HepG2 (cell line): ENCODE measurements around the gene POLH. TPM values are rescaled to one million over a fixed set of nuclear protein-coding genes. Genes with fewer than 3 reads are reported as not detected.
"Not testable (repeated sequence)": the region's sequence is repeated elsewhere in the genome, so short reads cannot be mapped to it uniquely, and the experiment has no call there.

Source experiments
- ATAC-seq: fragments of 200-7000 bp; cut with Tn5 transposase; 3 replicates; pipeline ENCODE4 v1.9.1; 2020; ENCODE audit warnings: mild to moderate bottlenecking, moderate library complexity
- BruUV-seq: library from RNA; stranded (reverse); fragments of 400-500 nt; replicated peaks from 2 replicates; lab custom pipeline; 2021; lab: Mats Ljungman, UMichigan
- CTCF ChIA-PET: fragments of 300-600 bp; formaldehyde crosslinking; extraction: SDS; loops from one replicate; lab custom pipeline; 2021; ENCODE audit warnings: low total read pairs, inconsistent platforms, low intra/inter-chr PET ratio; lab: Yijun Ruan, JAX
- POLR2A ChIA-PET: fragments of 350-600 bp; sonication (Branson Sonifier 250); formaldehyde crosslinking; loops from one replicate; lab custom pipeline; 2020; ENCODE audit warnings: antibody characterized with exemption, inconsistent platforms; lab: Yijun Ruan, JAX
- DNase-seq: peaks from one replicate; pipeline ENCODE4 v3.0.0-alpha.2; 2015; ENCODE audit warnings: low spot score
- FAIRE-seq: peaks from 3 replicates; lab custom pipeline; 2011; peaks lifted over from hg19 to GRCh38; lab: Jason Lieb, UNC
- H2AFZ ChIP-seq: one replicate; pipeline ENCODE4 v1.6.1; 2011; ENCODE audit warnings: low read length, inconsistent platforms
- H3K27ac ChIP-seq: fragments of 300-600 bp; 3 replicates; pipeline ENCODE4 v1.8.0; 2011; ENCODE audit warnings: mixed run types, mild to moderate bottlenecking, mixed read lengths, low read length, inconsistent platforms; ENCODE audit not compliant: insufficient read depth; ENCODE audit errors: extremely low read length
- H3K27me3 ChIP-seq, 2 experiments: fragments of 200-600 bp in 1 of 2; 2 replicates in 1 of 2; 3 replicates in 1 of 2; pipeline versions ENCODE4 v1.6.0 to v1.8.0; 2011; ENCODE audit warnings: low read length in 2 of 2, mild to moderate bottlenecking in 2 of 2, moderate library complexity in 2 of 2, inconsistent platforms in 1 of 2; ENCODE audit not compliant: insufficient read depth in 2 of 2, control insufficient read depth in 1 of 2
- H3K36me3 ChIP-seq, 2 experiments: fragments of 200-600 bp in 1 of 2; replicated peaks in 1 of 2; 2 replicates in 1 of 2; 3 replicates in 1 of 2; pipeline versions ENCODE4 v1.5.1 to v1.8.0; 2011; ENCODE audit warnings: low read length in 2 of 2, inconsistent platforms in 1 of 2; ENCODE audit not compliant: insufficient read depth in 2 of 2, control insufficient read depth in 1 of 2
- H3K4me1 ChIP-seq: 2 replicates; pipeline ENCODE4 v1.5.1; 2012; ENCODE audit warnings: low read length, inconsistent platforms; ENCODE audit not compliant: insufficient read depth
- H3K4me2 ChIP-seq: 2 replicates; pipeline ENCODE4 v1.6.0; 2011; ENCODE audit warnings: low read depth, low read length, inconsistent platforms
- H3K4me3 ChIP-seq, 3 experiments: fragments of 200-600 bp in 1 of 3; sonication (generic), shearing (Covaris generic) in 1 of 3; replicated peaks in 1 of 3; 2 replicates each; pipeline ENCODE4 v1.5.1; 2011 to 2016; ENCODE audit warnings: low read length in 3 of 3, inconsistent platforms in 2 of 3, low read depth in 2 of 3, mild to moderate bottlenecking in 2 of 3, control low read depth in 1 of 3, mixed read lengths in 1 of 3; ENCODE audit not compliant: insufficient read depth in 1 of 3
- H3K79me2 ChIP-seq: one replicate; pipeline ENCODE4 v1.6.1; 2011; ENCODE audit warnings: low read length, inconsistent platforms; ENCODE audit not compliant: insufficient read depth
- H3K9ac ChIP-seq: 2 replicates; pipeline ENCODE4 v1.6.0; 2011; ENCODE audit warnings: mild to moderate bottlenecking, low read depth, low read length, inconsistent platforms; ENCODE audit not compliant: insufficient read depth
- H3K9me3 ChIP-seq: 2 replicates; pipeline ENCODE4 v1.5.1; 2012; ENCODE audit warnings: mild to moderate bottlenecking, low read length
- H4K20me1 ChIP-seq: 2 replicates; pipeline ENCODE4 v1.6.0; 2011; ENCODE audit warnings: inconsistent platforms, mild to moderate bottlenecking, low read length, moderate library complexity; ENCODE audit not compliant: insufficient read depth
- CAMTA2 ChIP-seq: sonication (generic); formaldehyde crosslinking; IDR thresholded peaks from 2 replicates; pipeline ENCODE4 v1.4.0; 2020; ENCODE audit warnings: mild to moderate bottlenecking, missing genetic modification reagents, borderline replicate concordance
- CBX5 ChIP-seq: sonication (generic); formaldehyde crosslinking; IDR thresholded peaks from 2 replicates; pipeline ENCODE4 v1.4.0; 2020; ENCODE audit warnings: missing genetic modification reagents, borderline replicate concordance
- FOXK1 ChIP-seq: sonication (generic); formaldehyde crosslinking; IDR thresholded peaks from 2 replicates; pipeline ENCODE4 v1.4.0; 2020; ENCODE audit warnings: low read depth, missing genetic modification reagents, borderline replicate concordance
- HOXA5 ChIP-seq: sonication (generic); formaldehyde crosslinking; IDR thresholded peaks from 2 replicates; pipeline ENCODE4 v1.4.0; 2020; ENCODE audit warnings: missing genetic modification reagents
- SIN3A ChIP-seq: IDR thresholded peaks from 2 replicates; pipeline ENCODE4 v1.6.1; 2011; ENCODE audit warnings: low read depth, mild to moderate bottlenecking, control low read depth, low read length, borderline replicate concordance
- TRIM24 ChIP-seq: sonication (generic); formaldehyde crosslinking; IDR thresholded peaks from 2 replicates; pipeline ENCODE4 v1.8.0; 2022; ENCODE audit warnings: mild to moderate bottlenecking, missing genetic modification reagents
- ZNF207 ChIP-seq: fragments of 450-650 bp; IDR thresholded peaks from 2 replicates; pipeline ENCODE4 v1.6.1; 2016; ENCODE audit warnings: antibody characterized with exemption, borderline replicate concordance
- ZNF501 ChIP-seq: sonication (generic); formaldehyde crosslinking; IDR thresholded peaks from 2 replicates; pipeline ENCODE4 v1.5.1; 2020; ENCODE audit warnings: mild to moderate bottlenecking, moderate library complexity, missing genetic modification reagents
- ZNF747 ChIP-seq: sonication (generic); formaldehyde crosslinking; IDR thresholded peaks from 2 replicates; pipeline ENCODE4 v1.8.1; 2023; ENCODE audit warnings: missing genetic modification reagents, mild to moderate bottlenecking, borderline replicate concordance
- ZNF773 ChIP-seq: sonication (generic); formaldehyde crosslinking; IDR thresholded peaks from 2 replicates; pipeline ENCODE4 v1.4.0; 2020; ENCODE audit warnings: missing genetic modification reagents, borderline replicate concordance
- WGBS: methylation state at CpG from one replicate; pipeline ENCODE4 v1.1.6; 2017; ENCODE audit warnings: low lambda C conversion rate; 5-methylcytosine and 5-hydroxymethylcytosine counted together
- in situ Hi-C: cut with HindIII; loops from 2 replicates; pipeline ENCODE4 v1.10.0; 2017; ENCODE audit warnings: low pct_unique_long_range_greater_than_20kb; ENCODE audit not compliant: extremely low pct_ligation_motif_present
- intact Hi-C: fragments of 100-400 bp; cut with micrococcal nuclease; formaldehyde crosslinking; loops from one replicate; pipeline ENCODE4 v1.10.0; 2022; ENCODE audit not compliant: unreplicated experiment
- polyA plus RNA-seq, 8 experiments: library from polyadenylated mRNA; depleted of rRNA in 3 of 8; stranded (reverse) in 7 of 8; unstranded in 1 of 8; fragments of >200 nt; fragmentation: Illumina TruSeq in 4 of 8; extraction: Trizol in 4 of 8; gene quantifications; 2 replicates each; pipeline versions ENCODE4 v1.2.1 to v1.2.3, GENCODE V29; 2011 to 2016; ENCODE audit warnings: low read depth in 4 of 8, missing spikeins in 1 of 8, mixed read lengths in 1 of 8; ENCODE audit not compliant: insufficient read depth in 1 of 8
- total RNA-seq, 5 experiments: library from RNA; depleted of rRNA; stranded (reverse); fragments of >200 nt; fragmentation: Illumina TruSeq; extraction: Trizol; gene quantifications; 2 replicates each; pipeline ENCODE4 v1.2.3, GENCODE V29; 2016; ENCODE audit warnings: low read depth in 1 of 5
- TF ChIP-seq, protein P1 (sequence below): sonication (generic); formaldehyde crosslinking; IDR thresholded peaks from 2 replicates; pipeline ENCODE4 v1.4.0; 2020; ENCODE audit warnings: missing genetic modification reagents, borderline replicate concordance
- TF ChIP-seq, protein P2 (sequence below): sonication (generic); formaldehyde crosslinking; IDR thresholded peaks from 2 replicates; pipeline ENCODE4 v1.8.0; 2022; ENCODE audit warnings: missing genetic modification reagents, mild to moderate bottlenecking, moderate library complexity, borderline replicate concordance

The POLH gene
- total and polyA plus RNA-seq, 2 of the 13 experiments (the other 11 are each of a cell fraction or from before 2014, with no cell fraction given): 11.6 to 25.0 TPM

DNA sequence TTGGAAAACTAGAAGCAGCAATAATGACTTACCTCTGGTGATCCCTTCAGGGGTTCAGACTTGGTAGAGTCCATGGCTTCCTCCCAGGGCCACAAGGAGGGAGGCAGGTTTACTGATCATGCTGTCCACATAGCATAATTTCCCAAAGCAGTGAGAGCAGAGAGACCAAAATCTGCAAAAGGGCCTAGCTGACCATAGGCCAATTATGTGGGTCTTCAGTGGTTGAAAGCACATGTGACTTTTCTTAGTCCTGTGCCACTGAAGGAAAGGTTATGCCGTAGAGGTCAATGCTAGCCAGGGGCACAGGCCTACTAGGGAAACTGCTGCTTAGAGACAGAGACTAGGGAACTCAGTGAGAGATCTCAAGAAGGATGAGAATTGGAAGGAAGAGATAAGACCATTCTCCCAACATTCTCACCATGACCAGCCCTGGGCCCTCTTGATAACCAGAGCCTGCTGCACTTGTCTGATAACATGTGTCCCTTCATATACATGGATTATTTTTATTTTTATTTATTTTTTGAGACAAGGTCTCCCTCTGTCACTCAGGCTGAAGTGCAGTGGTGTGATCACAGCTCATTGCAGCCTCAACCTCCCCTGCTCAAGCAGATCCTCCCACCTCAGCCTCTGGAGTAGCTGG, 55.1 kb downstream of the POLH start (continued):
- TF ChIP-seq, protein P1, sequence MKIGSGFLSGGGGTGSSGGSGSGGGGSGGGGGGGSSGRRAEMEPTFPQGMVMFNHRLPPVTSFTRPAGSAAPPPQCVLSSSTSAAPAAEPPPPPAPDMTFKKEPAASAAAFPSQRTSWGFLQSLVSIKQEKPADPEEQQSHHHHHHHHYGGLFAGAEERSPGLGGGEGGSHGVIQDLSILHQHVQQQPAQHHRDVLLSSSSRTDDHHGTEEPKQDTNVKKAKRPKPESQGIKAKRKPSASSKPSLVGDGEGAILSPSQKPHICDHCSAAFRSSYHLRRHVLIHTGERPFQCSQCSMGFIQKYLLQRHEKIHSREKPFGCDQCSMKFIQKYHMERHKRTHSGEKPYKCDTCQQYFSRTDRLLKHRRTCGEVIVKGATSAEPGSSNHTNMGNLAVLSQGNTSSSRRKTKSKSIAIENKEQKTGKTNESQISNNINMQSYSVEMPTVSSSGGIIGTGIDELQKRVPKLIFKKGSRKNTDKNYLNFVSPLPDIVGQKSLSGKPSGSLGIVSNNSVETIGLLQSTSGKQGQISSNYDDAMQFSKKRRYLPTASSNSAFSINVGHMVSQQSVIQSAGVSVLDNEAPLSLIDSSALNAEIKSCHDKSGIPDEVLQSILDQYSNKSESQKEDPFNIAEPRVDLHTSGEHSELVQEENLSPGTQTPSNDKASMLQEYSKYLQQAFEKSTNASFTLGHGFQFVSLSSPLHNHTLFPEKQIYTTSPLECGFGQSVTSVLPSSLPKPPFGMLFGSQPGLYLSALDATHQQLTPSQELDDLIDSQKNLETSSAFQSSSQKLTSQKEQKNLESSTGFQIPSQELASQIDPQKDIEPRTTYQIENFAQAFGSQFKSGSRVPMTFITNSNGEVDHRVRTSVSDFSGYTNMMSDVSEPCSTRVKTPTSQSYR: no peak
- TF ChIP-seq CBX5: no peak
- TF ChIP-seq TRIM24: no peak
- no peak for TF ChIP-seq HOXA5 (CRISPR knock-in tag)
- TF ChIP-seq, protein P2, sequence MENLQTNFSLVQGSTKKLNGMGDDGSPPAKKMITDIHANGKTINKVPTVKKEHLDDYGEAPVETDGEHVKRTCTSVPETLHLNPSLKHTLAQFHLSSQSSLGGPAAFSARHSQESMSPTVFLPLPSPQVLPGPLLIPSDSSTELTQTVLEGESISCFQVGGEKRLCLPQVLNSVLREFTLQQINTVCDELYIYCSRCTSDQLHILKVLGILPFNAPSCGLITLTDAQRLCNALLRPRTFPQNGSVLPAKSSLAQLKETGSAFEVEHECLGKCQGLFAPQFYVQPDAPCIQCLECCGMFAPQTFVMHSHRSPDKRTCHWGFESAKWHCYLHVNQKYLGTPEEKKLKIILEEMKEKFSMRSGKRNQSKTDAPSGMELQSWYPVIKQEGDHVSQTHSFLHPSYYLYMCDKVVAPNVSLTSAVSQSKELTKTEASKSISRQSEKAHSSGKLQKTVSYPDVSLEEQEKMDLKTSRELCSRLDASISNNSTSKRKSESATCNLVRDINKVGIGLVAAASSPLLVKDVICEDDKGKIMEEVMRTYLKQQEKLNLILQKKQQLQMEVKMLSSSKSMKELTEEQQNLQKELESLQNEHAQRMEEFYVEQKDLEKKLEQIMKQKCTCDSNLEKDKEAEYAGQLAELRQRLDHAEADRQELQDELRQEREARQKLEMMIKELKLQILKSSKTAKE (CRISPR knock-in tag): no peak
- TF ChIP-seq ZNF207: no peak
- no peak for TF ChIP-seq CAMTA2 (CRISPR knock-in tag)
- no peak for TF ChIP-seq FOXK1
- TF ChIP-seq ZNF501 (CRISPR knock-in tag): no peak
- TF ChIP-seq ZNF773 (CRISPR knock-in tag): no peak
- TF ChIP-seq ZNF747 (CRISPR knock-in tag): no peak
- TF ChIP-seq SIN3A: no peak

DNA sequence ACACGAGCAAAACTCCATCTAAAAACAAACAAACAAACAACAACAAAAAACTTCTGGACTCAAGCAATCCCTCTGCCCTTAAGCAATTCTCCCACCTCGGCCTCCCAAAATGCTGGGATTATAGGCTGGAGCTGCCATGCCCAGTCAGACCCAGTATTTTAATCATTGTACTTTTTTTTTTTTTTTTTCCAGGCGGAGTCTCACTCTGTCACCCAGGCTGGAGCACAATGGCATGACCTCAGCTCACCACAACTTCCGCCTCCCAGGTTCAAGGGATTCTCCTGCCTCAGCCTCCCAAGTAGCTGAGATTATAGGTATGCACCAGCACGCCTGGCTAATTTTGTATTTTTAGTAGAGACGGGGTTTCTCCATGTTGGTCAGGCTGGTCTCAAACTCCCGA, 57.0 kb downstream of the POLH start:
- H2AFZ ChIP-seq, DNase-seq, H3K4me3 ChIP-seq, BruUV-seq, intact Hi-C loops, FAIRE-seq, H3K36me3 ChIP-seq, CTCF ChIA-PET, ATAC-seq, H4K20me1 ChIP-seq, H3K27me3 ChIP-seq, H3K27ac ChIP-seq, H3K4me2 ChIP-seq, in situ Hi-C loops, H3K9ac ChIP-seq, POLR2A ChIA-PET, H3K9me3 ChIP-seq: not testable (repeated sequence)
- WGBS: 90% methylated on average over 7 of the region's 7 CpGs
- Histone ChIP-seq H3K4me1 (peaks cover 40% of the 10 kb centered on the region), H3K79me2 (peaks cover 29% of the 10 kb centered on the region)
